Measurements from ENCODE around the gene H6PD.

Gene H6PD

GRCh38 chr1:9235560-9235959 lies 986 bp downstream of the H6PD start:
- Histone ChIP-seq H3K9me3 (ENCODE audit: control insufficient read depth, low read length) (no peaks in the 10 kb centered on the region), H3K4me2 (ENCODE audit: low read length, poor library complexity, severe bottlenecking) (peak overlapping the region; percentile 43), H3K14ac (ENCODE audit: low read length in 2 of 2) (no peak overlapping the region), H3K27ac (ENCODE audit: low read length, poor library complexity, severe bottlenecking) (no peak overlapping the region), H3K36me3 (ENCODE audit: control insufficient read depth in 1 of 2, insufficient read depth in 2 of 2, low read depth in 1 of 2, low read length in 2 of 2) (peaks cover 3 to 10% of the 10 kb centered on the region in 2 experiments), H3K4me1 (ENCODE audit: control insufficient read depth, insufficient read depth, low read depth, low read length) (peaks cover 27% of the 10 kb centered on the region), H2BK5ac (ENCODE audit: low read depth, low read length, poor library complexity, severe bottlenecking) (no peak overlapping the region), H4K91ac (ENCODE audit: low read length) (no peak overlapping the region), H3K18ac (ENCODE audit: low read depth in 1 of 2, low read length in 2 of 2) (no peak overlapping the region), H2BK15ac (ENCODE audit: low read depth, poor library complexity, severe bottlenecking) (no peak overlapping the region), H3K23ac (ENCODE audit: low read length in 2 of 2) (no peak overlapping the region), H2BK12ac (ENCODE audit: low read length in 2 of 2) (peak overlapping the region in 1 of 2 experiments; percentile 29), H2AFZ (ENCODE audit: low read depth, low read length) (no peak overlapping the region), H3K4ac (ENCODE audit: low read depth in 1 of 2, low read length in 2 of 2) (no peak overlapping the region), H3K27me3 (ENCODE audit: control insufficient read depth in 1 of 2, insufficient read depth in 1 of 2, low read length in 2 of 2) (no peaks in the 10 kb centered on the region), H3K9ac (ENCODE audit: low read length) (peak overlapping the region; percentile 98), H3K4me3 (ENCODE audit: insufficient read depth in 1 of 2, low read depth in 1 of 2, low read length in 2 of 2) (peak overlapping the region; percentile 39 to 89), H2BK120ac (ENCODE audit: low read depth, low read length) (no peak overlapping the region), H4K8ac (ENCODE audit: low read length) (peak overlapping the region; percentile 77), H3K79me1 (replicated peaks; ENCODE audit: low read length, poor library complexity, severe bottlenecking) (peaks cover 22% of the 10 kb centered on the region), H2AK5ac (ENCODE audit: low read length, severe bottlenecking) (no peak overlapping the region)
- DNase-seq = no peak
- WGBS = 89% methylated on average over 8 of the region's 10 CpGs

GRCh38 chr1:9238134-9238533 lies 3.6 kb downstream of the H6PD start:
- Histone ChIP-seq H2BK120ac (ENCODE audit: low read depth, low read length) (no peak overlapping the region), H2BK15ac (ENCODE audit: low read depth, poor library complexity, severe bottlenecking) (no peak overlapping the region), H3K4ac (ENCODE audit: low read depth in 1 of 2, low read length in 2 of 2) (no peak overlapping the region), H4K91ac (ENCODE audit: low read length) (no peak overlapping the region), H3K27me3 (ENCODE audit: control insufficient read depth in 1 of 2, insufficient read depth in 1 of 2, low read length in 2 of 2) (no peaks in the 10 kb centered on the region), H3K36me3 (ENCODE audit: control insufficient read depth in 1 of 2, insufficient read depth in 2 of 2, low read depth in 1 of 2, low read length in 2 of 2) (peaks cover 6 to 18% of the 10 kb centered on the region in 2 experiments), H3K14ac (ENCODE audit: low read length in 2 of 2) (no peak overlapping the region), H3K9me3 (ENCODE audit: control insufficient read depth, low read length) (no peaks in the 10 kb centered on the region), H2BK5ac (ENCODE audit: low read depth, low read length, poor library complexity, severe bottlenecking) (no peak overlapping the region), H2AFZ (ENCODE audit: low read depth, low read length) (no peak overlapping the region), H3K18ac (ENCODE audit: low read depth in 1 of 2, low read length in 2 of 2) (no peak overlapping the region), H2BK12ac (ENCODE audit: low read length in 2 of 2) (peak overlapping the region in 1 of 2 experiments; percentile 7), H2AK5ac (ENCODE audit: low read length, severe bottlenecking) (no peak overlapping the region), H3K4me3 (ENCODE audit: insufficient read depth in 1 of 2, low read depth in 1 of 2, low read length in 2 of 2) (no peak overlapping the region), H3K23ac (ENCODE audit: low read length in 2 of 2) (no peak overlapping the region), H3K27ac (ENCODE audit: low read length, poor library complexity, severe bottlenecking) (no peak overlapping the region), H4K8ac (ENCODE audit: low read length) (no peak overlapping the region), H3K4me1 (ENCODE audit: control insufficient read depth, insufficient read depth, low read depth, low read length) (peaks cover 21% of the 10 kb centered on the region), H3K4me2 (ENCODE audit: low read length, poor library complexity, severe bottlenecking) (no peak overlapping the region), H3K9ac (ENCODE audit: low read length) (peak overlapping the region; percentile 36), H3K79me1 (replicated peaks; ENCODE audit: low read length, poor library complexity, severe bottlenecking) (peaks cover 33% of the 10 kb centered on the region)
- 77% methylated on average over 6 of the region's 6 CpGs for WGBS
- no peak for DNase-seq

- 64% methylated on average over 3 of the region's 4 CpGs for WGBS
- Histone ChIP-seq H3K4me2 (ENCODE audit: low read length, poor library complexity, severe bottlenecking) (no peak overlapping the region), H2AFZ (ENCODE audit: low read depth, low read length) (no peak overlapping the region), H2BK15ac (ENCODE audit: low read depth, poor library complexity, severe bottlenecking) (no peak overlapping the region), H3K18ac (ENCODE audit: low read depth in 1 of 2, low read length in 2 of 2) (no peak overlapping the region), H2BK12ac (ENCODE audit: low read length in 2 of 2) (no peak overlapping the region), H3K9me3 (ENCODE audit: control insufficient read depth, low read length) (no peaks in the 10 kb centered on the region), H3K9ac (ENCODE audit: low read length) (peak overlapping the region; percentile 36), H3K23ac (ENCODE audit: low read length in 2 of 2) (no peak overlapping the region), H3K36me3 (ENCODE audit: control insufficient read depth in 1 of 2, insufficient read depth in 2 of 2, low read depth in 1 of 2, low read length in 2 of 2) (peaks cover 6 to 18% of the 10 kb centered on the region in 2 experiments), H3K27ac (ENCODE audit: low read length, poor library complexity, severe bottlenecking) (no peak overlapping the region), H3K14ac (ENCODE audit: low read length in 2 of 2) (no peak overlapping the region), H2BK120ac (ENCODE audit: low read depth, low read length) (no peak overlapping the region), H4K8ac (ENCODE audit: low read length) (no peak overlapping the region), H3K27me3 (ENCODE audit: control insufficient read depth in 1 of 2, insufficient read depth in 1 of 2, low read length in 2 of 2) (no peaks in the 10 kb centered on the region), H3K4me3 (ENCODE audit: insufficient read depth in 1 of 2, low read depth in 1 of 2, low read length in 2 of 2) (no peak overlapping the region), H3K79me1 (replicated peaks; ENCODE audit: low read length, poor library complexity, severe bottlenecking) (peaks cover 36% of the 10 kb centered on the region), H2BK5ac (ENCODE audit: low read depth, low read length, poor library complexity, severe bottlenecking) (no peak overlapping the region), H3K4me1 (ENCODE audit: control insufficient read depth, insufficient read depth, low read depth, low read length) (peaks cover 19% of the 10 kb centered on the region), H3K4ac (ENCODE audit: low read depth in 1 of 2, low read length in 2 of 2) (no peak overlapping the region), H4K91ac (ENCODE audit: low read length) (no peak overlapping the region), H2AK5ac (ENCODE audit: low read length, severe bottlenecking) (no peak overlapping the region)
- DNase-seq = peak; percentile 83
Observed at GRCh38 chr1:9238550-9238949, 4.0 kb downstream of the H6PD start.

- peak overlapping the region; percentile 59 for H3K9ac ChIP-seq (ENCODE audit: low read length)
- H2BK120ac ChIP-seq (ENCODE audit: low read depth, low read length) = no peak overlapping the region
- peaks cover 20% of the 10 kb centered on the region for H3K4me1 ChIP-seq (ENCODE audit: control insufficient read depth, insufficient read depth, low read depth, low read length)
- DNase-seq = peak; percentile 92
- no peak overlapping the region for H2BK5ac ChIP-seq (ENCODE audit: low read depth, low read length, poor library complexity, severe bottlenecking)
- peaks cover 38% of the 10 kb centered on the region for H3K79me1 ChIP-seq (replicated peaks; ENCODE audit: low read length, poor library complexity, severe bottlenecking)
- no peaks in the 10 kb centered on the region for H3K27me3 ChIP-seq (ENCODE audit: control insufficient read depth in 1 of 2, insufficient read depth in 1 of 2, low read length in 2 of 2)
- H3K18ac ChIP-seq (ENCODE audit: low read depth in 1 of 2, low read length in 2 of 2) = peak overlapping the region; percentile 52 to 70
- no peaks in the 10 kb centered on the region for H3K9me3 ChIP-seq (ENCODE audit: control insufficient read depth, low read length)
- H2AK5ac ChIP-seq (ENCODE audit: low read length, severe bottlenecking) = no peak overlapping the region
- H2AFZ ChIP-seq (ENCODE audit: low read depth, low read length) = no peak overlapping the region
- H4K91ac ChIP-seq (ENCODE audit: low read length) = no peak overlapping the region
- peaks cover 7 to 21% of the 10 kb centered on the region in 2 experiments for H3K36me3 ChIP-seq (ENCODE audit: control insufficient read depth in 1 of 2, insufficient read depth in 2 of 2, low read depth in 1 of 2, low read length in 2 of 2)
- H3K4me2 ChIP-seq (ENCODE audit: low read length, poor library complexity, severe bottlenecking) = no peak overlapping the region
- H4K8ac ChIP-seq (ENCODE audit: low read length) = peak overlapping the region; percentile 7
- no peak overlapping the region for H3K14ac ChIP-seq (ENCODE audit: low read length in 2 of 2)
- 64% methylated on average over 15 of the region's 16 CpGs for WGBS
- peak overlapping the region; percentile 52 to 59 for H3K4ac ChIP-seq (ENCODE audit: low read depth in 1 of 2, low read length in 2 of 2)
- H3K27ac ChIP-seq (ENCODE audit: low read length, poor library complexity, severe bottlenecking) = no peak overlapping the region
- H2BK12ac ChIP-seq (ENCODE audit: low read length in 2 of 2) = no peak overlapping the region
- H3K4me3 ChIP-seq (ENCODE audit: insufficient read depth in 1 of 2, low read depth in 1 of 2, low read length in 2 of 2) = peak overlapping the region in 1 of 2 experiments; percentile 9
- H2BK15ac ChIP-seq (ENCODE audit: low read depth, poor library complexity, severe bottlenecking) = no peak overlapping the region
- H3K23ac ChIP-seq (ENCODE audit: low read length in 2 of 2) = no peak overlapping the region
Observed at GRCh38 chr1:9239622-9240401, 5.2 kb downstream of the H6PD start.
